ENCODE data around the gene SPEM3. TPM values are rescaled to one million over a fixed set of nuclear protein-coding genes. Genes with fewer than 3 reads are reported as not detected.
A peak's percentile ranks its signal among the peaks of the same experiment; 100 is the strongest.

SPEM3 gene
- polyA plus RNA-seq, 1 donor: not detected

- DNase-seq: peak; percentile 89 to 91
- H3K27ac ChIP-seq (ENCODE audit: low read length): peak overlapping the region; percentile 45
- no peaks in the 10 kb centered on the region for H3K36me3 ChIP-seq (ENCODE audit: control insufficient read depth, insufficient read depth, low read length)
- no peaks in the 10 kb centered on the region for H3K9me3 ChIP-seq (ENCODE audit: control insufficient read depth, low read depth, low read length)
- peaks cover 54% of the 10 kb centered on the region for H3K27me3 ChIP-seq (ENCODE audit: control insufficient read depth, insufficient read depth, low read length)
- no CpG with 5 or more reads among the region's 92 CpGs for WGBS (ENCODE audit: insufficient coverage, low lambda C conversion rate)
- peak overlapping the region; percentile 40 for H3K4me3 ChIP-seq (ENCODE audit: low read length)
- H3K4me1 ChIP-seq (ENCODE audit: control insufficient read depth, insufficient read depth, low read length): peaks cover 29% of the 10 kb centered on the region
Observed at GRCh38 chr17:7436556-7437368, 8.1 kb downstream of the SPEM3 start.

DNA sequence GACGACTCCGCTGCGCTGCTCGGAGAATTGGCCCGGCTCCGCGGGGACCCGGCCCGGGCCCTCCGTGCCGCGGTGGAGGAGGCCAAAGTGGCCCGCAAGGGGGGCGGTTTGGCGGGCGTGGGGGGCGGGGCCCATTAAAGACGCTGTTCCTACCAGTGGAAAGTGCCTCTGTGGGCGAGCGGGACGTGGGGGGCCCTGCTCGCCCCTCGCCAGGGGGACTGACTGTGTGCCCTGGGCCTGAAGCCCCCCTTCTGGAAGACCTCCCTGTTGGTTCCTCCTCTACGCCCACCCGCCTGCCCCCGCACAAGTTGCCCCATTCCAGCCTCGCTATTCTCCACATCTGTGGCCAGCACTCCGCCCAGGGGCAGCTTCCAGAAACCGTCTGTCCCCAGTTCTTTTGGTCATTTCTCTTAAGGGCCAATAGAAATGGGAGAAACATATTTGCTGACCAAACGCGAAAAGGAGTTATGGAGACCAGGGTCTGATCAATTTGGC, 8.8 kb downstream of the SPEM3 start:
- Histone ChIP-seq H3K27me3 (ENCODE audit: control insufficient read depth, insufficient read depth, low read length) (peaks cover 60% of the 10 kb centered on the region), H3K27ac (ENCODE audit: low read length) (no peak overlapping the region), H3K4me1 (ENCODE audit: control insufficient read depth, insufficient read depth, low read length) (peaks cover 29% of the 10 kb centered on the region), H3K36me3 (ENCODE audit: control insufficient read depth, insufficient read depth, low read length) (no peaks in the 10 kb centered on the region), H3K9me3 (ENCODE audit: control insufficient read depth, low read depth, low read length) (no peaks in the 10 kb centered on the region), H3K4me3 (ENCODE audit: low read length) (peak overlapping the region; percentile 33)
- no peak for DNase-seq
- no CpG with 5 or more reads among the region's 31 CpGs for WGBS (ENCODE audit: insufficient coverage, low lambda C conversion rate)

DNA sequence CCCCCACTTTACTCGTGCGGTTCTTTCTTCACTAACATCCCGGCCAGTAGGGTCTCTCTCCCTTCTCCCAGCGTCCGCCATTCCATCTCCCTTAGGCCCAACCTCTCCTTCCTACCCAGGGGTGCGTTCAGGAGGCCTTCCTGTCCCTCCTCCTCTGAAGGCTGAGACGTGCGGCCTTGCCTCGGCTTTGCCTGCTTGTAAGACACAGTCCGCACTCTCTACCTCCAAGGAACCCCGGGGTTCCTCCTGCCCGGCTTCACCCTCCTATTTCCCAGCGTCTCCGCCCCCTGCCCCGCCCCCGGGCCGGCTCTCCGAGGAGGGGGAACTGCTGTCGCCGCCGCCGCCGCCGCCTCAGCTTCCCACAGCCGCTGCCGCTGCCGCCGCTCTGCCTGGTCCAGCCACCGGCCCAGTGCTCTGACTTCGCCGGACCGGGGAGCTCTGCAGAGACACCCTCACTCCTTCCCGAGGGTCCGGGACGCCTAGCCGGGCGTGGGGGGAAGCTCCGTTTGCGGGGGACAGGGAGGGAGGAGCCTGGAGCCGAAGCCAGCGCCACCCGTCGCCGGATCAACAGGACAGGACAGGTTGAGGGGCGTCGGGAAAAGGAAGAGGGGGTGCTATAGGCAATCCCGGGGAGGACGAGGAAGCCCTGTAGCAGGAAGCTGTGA, 9.4 kb downstream of the SPEM3 start:
- Histone ChIP-seq H3K9me3 (ENCODE audit: control insufficient read depth, low read depth, low read length) (no peaks in the 10 kb centered on the region), H3K36me3 (ENCODE audit: control insufficient read depth, insufficient read depth, low read length) (no peaks in the 10 kb centered on the region), H3K4me3 (ENCODE audit: low read length) (peak overlapping the region; percentile 26), H3K27ac (ENCODE audit: low read length) (no peak overlapping the region), H3K4me1 (ENCODE audit: control insufficient read depth, insufficient read depth, low read length) (peaks cover 29% of the 10 kb centered on the region), H3K27me3 (ENCODE audit: control insufficient read depth, insufficient read depth, low read length) (peaks cover 67% of the 10 kb centered on the region)
- DNase-seq: peak in 1 of 2 donors; percentile 64
- WGBS (ENCODE audit: insufficient coverage, low lambda C conversion rate): 22% methylated on average over 7 of the region's 48 CpGs

DNA sequence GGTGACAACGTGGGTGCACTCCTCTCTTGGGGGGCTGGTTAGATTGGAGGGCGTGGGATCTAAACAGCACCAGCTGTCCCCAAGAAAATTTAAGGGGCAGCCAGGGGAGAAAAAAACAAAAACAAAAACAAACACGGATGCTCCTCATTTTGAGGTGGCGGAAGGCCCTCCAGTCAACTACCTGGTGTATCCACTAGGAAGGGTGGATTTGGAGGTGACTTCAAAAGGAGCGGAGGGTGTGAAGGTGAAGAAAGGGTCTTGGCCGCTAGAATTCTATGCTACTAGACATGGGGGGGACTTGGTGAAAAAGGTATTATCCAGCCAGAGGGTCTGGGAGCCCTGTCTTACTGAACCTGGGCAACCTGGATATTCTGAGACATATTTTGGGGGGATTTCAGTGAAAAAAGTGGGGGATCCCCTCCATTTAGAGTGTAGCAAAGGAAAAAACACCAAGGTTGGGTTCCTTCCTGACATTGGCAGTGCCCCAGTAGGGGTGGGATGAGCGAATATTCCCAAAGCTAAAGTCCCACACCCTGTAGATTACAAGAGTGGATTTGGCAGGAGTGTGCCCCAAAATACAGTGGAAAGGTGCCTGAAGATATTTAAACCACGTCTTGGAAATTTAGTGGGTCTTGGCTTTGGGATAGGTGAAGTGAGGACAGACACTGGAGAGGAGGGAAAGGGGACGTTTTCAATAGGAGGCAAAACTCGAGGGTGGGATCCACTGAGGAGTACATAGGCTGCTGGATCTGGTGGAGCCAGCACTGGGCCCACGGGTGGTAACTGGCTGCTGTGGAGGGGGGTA, 10.2 kb downstream of the SPEM3 start:
- H3K27ac ChIP-seq (ENCODE audit: low read length): no peak overlapping the region
- 50% methylated on average over 1 of the region's 11 CpGs for WGBS (ENCODE audit: insufficient coverage, low lambda C conversion rate)
- DNase-seq: no peak
- H3K36me3 ChIP-seq (ENCODE audit: control insufficient read depth, insufficient read depth, low read length): no peaks in the 10 kb centered on the region
- peak overlapping the region; percentile 26 for H3K4me3 ChIP-seq (ENCODE audit: low read length)
- peaks cover 68% of the 10 kb centered on the region for H3K27me3 ChIP-seq (ENCODE audit: control insufficient read depth, insufficient read depth, low read length)
- H3K4me1 ChIP-seq (ENCODE audit: control insufficient read depth, insufficient read depth, low read length): peaks cover 29% of the 10 kb centered on the region
- H3K9me3 ChIP-seq (ENCODE audit: control insufficient read depth, low read depth, low read length): no peaks in the 10 kb centered on the region

DNA sequence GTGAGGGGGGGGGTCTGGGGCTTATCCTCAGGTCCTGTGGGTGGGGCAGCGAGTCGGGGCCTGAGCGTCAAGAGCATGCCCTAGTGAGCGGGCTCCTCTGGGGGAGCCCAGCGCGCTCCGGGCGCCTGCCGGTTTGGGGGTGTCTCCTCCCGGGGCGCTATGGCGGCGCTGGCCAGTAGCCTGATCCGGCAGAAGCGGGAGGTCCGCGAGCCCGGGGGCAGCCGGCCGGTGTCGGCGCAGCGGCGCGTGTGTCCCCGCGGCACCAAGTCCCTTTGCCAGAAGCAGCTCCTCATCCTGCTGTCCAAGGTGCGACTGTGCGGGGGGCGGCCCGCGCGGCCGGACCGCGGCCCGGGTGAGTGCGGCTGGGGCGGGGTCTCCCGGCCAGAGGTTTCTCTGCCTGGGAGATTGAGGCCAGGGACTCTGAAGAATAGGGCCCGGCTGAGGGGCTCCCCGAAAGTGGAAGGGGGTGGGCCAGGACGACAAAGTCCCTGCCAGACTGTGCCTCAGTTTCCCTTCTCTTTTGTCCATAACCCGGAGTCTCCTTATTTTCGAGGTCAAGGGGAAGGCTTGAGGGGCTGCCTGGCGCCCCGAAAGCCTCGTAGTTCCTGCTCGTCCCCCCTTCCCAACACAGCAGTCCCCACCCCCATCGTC, 10.9 kb downstream of the SPEM3 start, which contains the start of gene FGF11:
Gene FGF11, plus strand, starts transcription at position 51 of the 651 bp plus-strand sequence. Its CDS starts 109 bp downstream, at position 160.
- Histone ChIP-seq H3K9me3 (ENCODE audit: control insufficient read depth, low read depth, low read length) (no peaks in the 10 kb centered on the region), H3K4me3 (ENCODE audit: low read length) (peak within 1 kb of the TSS; percentile 36), H3K27me3 (ENCODE audit: control insufficient read depth, insufficient read depth, low read length) (peaks cover 71% of the 10 kb centered on the region), H3K4me1 (ENCODE audit: control insufficient read depth, insufficient read depth, low read length) (peaks cover 29% of the 10 kb centered on the region), H3K36me3 (ENCODE audit: control insufficient read depth, insufficient read depth, low read length) (no peaks in the 10 kb centered on the region), H3K27ac (ENCODE audit: low read length) (no peak within 1 kb of the TSS)
- peak in 1 of 2 donors; percentile 30 for DNase-seq
- no CpG with 5 or more reads among the region's 50 CpGs for WGBS (ENCODE audit: insufficient coverage, low lambda C conversion rate)

- peaks cover 3% of the 10 kb centered on the region for H3K9me3 ChIP-seq (ENCODE audit: control insufficient read depth, low read depth, low read length)
- no peak overlapping the region for H3K27ac ChIP-seq (ENCODE audit: low read length)
- H3K4me3 ChIP-seq (ENCODE audit: low read length): peak overlapping the region; percentile 36
- no CpG with 5 or more reads among the region's 46 CpGs for WGBS (ENCODE audit: insufficient coverage, low lambda C conversion rate)
- peak in 1 of 2 donors; percentile 57 for DNase-seq
- H3K27me3 ChIP-seq (ENCODE audit: control insufficient read depth, insufficient read depth, low read length): peaks cover 77% of the 10 kb centered on the region
- H3K4me1 ChIP-seq (ENCODE audit: control insufficient read depth, insufficient read depth, low read length): peaks cover 29% of the 10 kb centered on the region
- no peaks in the 10 kb centered on the region for H3K36me3 ChIP-seq (ENCODE audit: control insufficient read depth, insufficient read depth, low read length)
Observed at GRCh38 chr17:7440113-7440833, 11.6 kb downstream of the SPEM3 start.

DNA sequence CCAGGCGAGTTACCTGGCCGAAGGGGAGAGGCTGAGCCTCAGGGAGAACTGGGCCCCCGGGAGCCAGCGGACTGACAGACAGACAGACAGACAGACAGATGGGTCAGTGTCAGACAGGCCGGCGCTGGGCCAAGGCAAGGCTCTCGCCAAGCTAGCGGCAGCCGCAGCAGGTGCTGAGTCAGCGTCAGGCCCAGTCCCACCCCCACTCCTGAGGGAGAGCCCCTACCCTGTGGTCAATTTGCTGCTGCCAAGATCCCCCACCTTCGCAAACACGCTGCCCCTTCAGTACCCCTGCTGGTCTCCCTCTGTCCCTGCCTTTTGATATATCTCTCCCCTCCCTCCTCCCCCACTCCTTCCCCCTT, 12.2 kb downstream of the SPEM3 start:
- Histone ChIP-seq H3K27ac (ENCODE audit: low read length) (no peak overlapping the region), H3K4me1 (ENCODE audit: control insufficient read depth, insufficient read depth, low read length) (peaks cover 30% of the 10 kb centered on the region), H3K27me3 (ENCODE audit: control insufficient read depth, insufficient read depth, low read length) (peaks cover 79% of the 10 kb centered on the region), H3K4me3 (ENCODE audit: low read length) (peak overlapping the region; percentile 36), H3K9me3 (ENCODE audit: control insufficient read depth, low read depth, low read length) (peaks cover 3% of the 10 kb centered on the region), H3K36me3 (ENCODE audit: control insufficient read depth, insufficient read depth, low read length) (no peaks in the 10 kb centered on the region)
- DNase-seq: no peak
- WGBS (ENCODE audit: insufficient coverage, low lambda C conversion rate): no CpG with 5 or more reads among the region's 12 CpGs

DNA sequence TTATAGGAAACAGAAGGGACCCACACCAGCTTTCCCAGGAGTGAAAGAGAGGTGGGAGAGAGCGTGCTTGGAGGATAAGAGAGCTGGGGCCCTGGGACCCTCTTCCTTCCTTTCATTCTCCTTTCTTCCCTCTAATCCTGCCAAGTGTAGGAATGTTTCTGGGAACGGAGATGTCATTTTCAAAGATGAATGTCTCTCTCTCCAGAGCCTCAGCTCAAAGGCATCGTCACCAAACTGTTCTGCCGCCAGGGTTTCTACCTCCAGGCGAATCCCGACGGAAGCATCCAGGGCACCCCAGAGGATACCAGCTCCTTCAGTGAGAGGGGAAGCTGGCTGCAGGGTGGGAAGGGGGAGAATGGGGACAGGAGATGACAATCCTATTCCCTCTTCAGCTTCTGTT, 12.6 kb downstream of the SPEM3 start:
- no peak overlapping the region for H3K4me3 ChIP-seq (ENCODE audit: low read length)
- H3K27me3 ChIP-seq (ENCODE audit: control insufficient read depth, insufficient read depth, low read length): peaks cover 79% of the 10 kb centered on the region
- H3K4me1 ChIP-seq (ENCODE audit: control insufficient read depth, insufficient read depth, low read length): peaks cover 29% of the 10 kb centered on the region
- no peaks in the 10 kb centered on the region for H3K36me3 ChIP-seq (ENCODE audit: control insufficient read depth, insufficient read depth, low read length)
- WGBS (ENCODE audit: insufficient coverage, low lambda C conversion rate): no CpG with 5 or more reads among the region's 7 CpGs
- no peak for DNase-seq
- H3K9me3 ChIP-seq (ENCODE audit: control insufficient read depth, low read depth, low read length): peaks cover 3% of the 10 kb centered on the region
- no peak overlapping the region for H3K27ac ChIP-seq (ENCODE audit: low read length)

- H3K4me3 ChIP-seq (ENCODE audit: low read length): no peak overlapping the region
- H3K27ac ChIP-seq (ENCODE audit: low read length): no peak overlapping the region
- H3K4me1 ChIP-seq (ENCODE audit: control insufficient read depth, insufficient read depth, low read length): peaks cover 28% of the 10 kb centered on the region
- no CpG with 5 or more reads among the region's 2 CpGs for WGBS (ENCODE audit: insufficient coverage, low lambda C conversion rate)
- no peaks in the 10 kb centered on the region for H3K36me3 ChIP-seq (ENCODE audit: control insufficient read depth, insufficient read depth, low read length)
- peaks cover 3% of the 10 kb centered on the region for H3K9me3 ChIP-seq (ENCODE audit: control insufficient read depth, low read depth, low read length)
- no peak for DNase-seq
- peaks cover 85% of the 10 kb centered on the region for H3K27me3 ChIP-seq (ENCODE audit: control insufficient read depth, insufficient read depth, low read length)
Observed at GRCh38 chr17:7442142-7442541, 13.5 kb downstream of the SPEM3 start.

Measured in large intestine (tissue), 3 donors.